ENCODE data around the gene UBE2J1.

UBE2J1 gene

GRCh38 chr6:89372506-89372901 is 20.0 kb upstream of the UBE2J1 start (continued):
- TF ChIP-seq ZNF18 (tag by site-specific recombination; IDR thresholded peaks at IDR 0.05) (no peak), ZBTB10 (tag by site-specific recombination; IDR thresholded peaks at IDR 0.05) (no peak), SP7 (tag by site-specific recombination; IDR thresholded peaks at IDR 0.05) (no peak)

- POLR2A ChIA-PET: interaction anchor here (0.6 kb wide), 1 partner anchor 12 kb away, joined by 5 read pairs; no protein-coding TSS in a partner anchor
- no peak overlapping the region for H3K4me3 ChIP-seq (ENCODE audit: low read depth, low read length)
- H3K27ac ChIP-seq (ENCODE audit: extremely low read depth, low read depth, low read length): no peak overlapping the region
- peaks cover 11% of the 10 kb centered on the region for H3K4me1 ChIP-seq (ENCODE audit: control insufficient read depth, insufficient read depth, low read length)
- H3K9me3 ChIP-seq (ENCODE audit: control insufficient read depth, insufficient read depth, low read depth, low read length): no peaks in the 10 kb centered on the region
- H3K36me3 ChIP-seq (ENCODE audit: control insufficient read depth in 2 of 2, insufficient read depth in 1 of 2, low read length in 2 of 2): peaks cover 8 to 13% of the 10 kb centered on the region in 2 experiments; a peak in 2 of 3 replicates
- CTCF ChIA-PET: interaction anchor here (0.6 to 3.6 kb wide), 101 partner anchors 10 to 1105 kb away, joined by 3 to 64 read pairs (median 4); partner anchors contain the start of genes ANKRD6, LYRM2, RRAGD and SRSF12
- TF ChIP-seq PRDM6 (tag by site-specific recombination; IDR thresholded peaks at IDR 0.05) (no peak), HOXA7 (CRISPR knock-in tag; IDR thresholded peaks at IDR 0.05; ENCODE audit: borderline replicate concordance) (no peak), ZNF629 (tag by site-specific recombination; IDR thresholded peaks at IDR 0.05) (no peak), ZNF707 (tag by site-specific recombination; IDR thresholded peaks at IDR 0.05) (no peak), ZNF677 (tag by site-specific recombination; IDR thresholded peaks at IDR 0.05) (no peak), INSM2 (tag by site-specific recombination; IDR thresholded peaks at IDR 0.05) (no peak), ZNF202 (tag by site-specific recombination; IDR thresholded peaks at IDR 0.05; ENCODE audit: borderline replicate concordance) (no peak), IKZF3 (tag by site-specific recombination; IDR thresholded peaks at IDR 0.05) (no peak), ZNF169 (tag by site-specific recombination; IDR thresholded peaks at IDR 0.05) (no peak), ZNF146 (tag by site-specific recombination; IDR thresholded peaks at IDR 0.05) (no peak), SCRT2 (tag by site-specific recombination; IDR thresholded peaks at IDR 0.05) (peak; percentile 98), ZNF302 (tag by site-specific recombination; IDR thresholded peaks at IDR 0.05; ENCODE audit: low read depth) (no peak), PATZ1 (tag by site-specific recombination; IDR thresholded peaks at IDR 0.05) (peak; percentile 91), GLIS2 (tag by site-specific recombination; IDR thresholded peaks at IDR 0.05) (peak; percentile 54), ZNF777 (tag by site-specific recombination; IDR thresholded peaks at IDR 0.05; ENCODE audit: borderline replicate concordance) (no peak), ZNF221 (tag by site-specific recombination; IDR thresholded peaks at IDR 0.05; ENCODE audit: borderline replicate concordance) (no peak), ZNF654 (tag by site-specific recombination; IDR thresholded peaks at IDR 0.05; ENCODE audit: low read depth) (peak; percentile 71), ZNF175 (tag by site-specific recombination; IDR thresholded peaks at IDR 0.05) (no peak), ZNF76 (tag by site-specific recombination; IDR thresholded peaks at IDR 0.05; ENCODE audit: borderline replicate concordance, low read depth) (no peak), ZBTB20 (tag by site-specific recombination; IDR thresholded peaks at IDR 0.05) (no peak), ZNF596 (tag by site-specific recombination; IDR thresholded peaks at IDR 0.05) (no peak), ZNF398 (tag by site-specific recombination; IDR thresholded peaks at IDR 0.05) (no peak)
Observed at GRCh38 chr6:89371849-89372505, 19.5 kb upstream of the UBE2J1 start.

Data from HEK293 (cell line).